ENCODE data around the gene MAPK6. TPM values are rescaled to one million over a fixed set of nuclear protein-coding genes. Genes with fewer than 3 reads are reported as not detected.
A peak's percentile ranks its signal among the peaks of the same experiment; 100 is the strongest.

MAPK6 gene
- 37.7 and 101 TPM in 2 replicates for total RNA-seq (2011; cell fraction: chromatin; rRNA removed; ENCODE audit: low replicate concordance)
- total RNA-seq (2011; cell fraction: nucleolus; rRNA removed) = 11.5 and 15.7 TPM in 2 replicates
- total RNA-seq (2011; cell fraction: nucleoplasm; rRNA removed) = 27.8 and 41.8 TPM in 2 replicates
- total RNA-seq (2014; rRNA removed) = 49.9 and 51.2 TPM in 2 replicates
- 97.1 and 110 TPM in 2 replicates for total RNA-seq (2014; rRNA removed; fragmentation: Illumina TruSeq; extraction: Trizol)
- total RNA-seq (2015; rRNA removed; fragmentation: Illumina TruSeq; extraction: Trizol) = 76.3 and 81.5 TPM in 2 replicates
- 92.0 and 94.4 TPM in 2 replicates for total RNA-seq (2021)
- 71.5 and 84.7 TPM in 2 replicates for polyA plus RNA-seq (2011; rRNA removed)
- polyA plus RNA-seq (2011; cell fraction: cytosol; rRNA removed) = 14.9 and 33.5 TPM in 2 replicates
- 13.7 and 24.3 TPM in 2 replicates for polyA plus RNA-seq (2011; cell fraction: nucleus; rRNA removed)
- polyA plus RNA-seq (2012) = 46.7 and 46.9 TPM in 2 replicates
- 70.4 and 74.0 TPM in 2 replicates for polyA plus RNA-seq (2014; fragmentation: Illumina TruSeq; extraction: Trizol)
- 10 to 100 TPM; 28.5 to 30.8 TPM for polyA plus RNA-seq (2014; fragmentation: Nextera tagmentation; extraction: Ambion mirVana)
- polyA plus RNA-seq (2014; rRNA removed) = 36.2 and 39.4 TPM in 2 replicates
- polyA minus RNA-seq (2011; rRNA and poly(A)+ RNA removed) = 154 and 186 TPM in 2 replicates
- 51.0 and 52.9 TPM in 2 replicates for polyA minus RNA-seq (2011; cell fraction: cytosol; rRNA and poly(A)+ RNA removed)
- polyA minus RNA-seq (2011; cell fraction: nucleus; rRNA and poly(A)+ RNA removed) = 12.5 and 25.4 TPM in 2 replicates
- percentile 93 among the genes with signal in this experiment for Bru-seq, nascent RNA
- BruChase-seq, experiment 1, labeled RNA remaining after a 2-hour chase = percentile 96 among the genes with signal in this experiment
- percentile 97 among the genes with signal in this experiment for BruChase-seq, experiment 2, labeled RNA remaining after a 6-hour chase
- long read RNA-seq, experiment 1, full-length matches to known transcripts = 284 of 486 reads
- long read RNA-seq, experiment 1, partial matches to known transcripts = 101 of 486 reads
- long read RNA-seq, experiment 1, other reads (novel, unspliced or antisense) = 101 of 486 reads
- long read RNA-seq, experiment 2, full-length matches to known transcripts = 7 of 66 reads
- long read RNA-seq, experiment 2, partial matches to known transcripts = 57 of 66 reads
- long read RNA-seq, experiment 2, other reads (novel, unspliced or antisense) = 2 of 66 reads
- long read RNA-seq, experiment 3, full-length matches to known transcripts = 32 of 53 reads
- long read RNA-seq, experiment 3, partial matches to known transcripts = 3 of 53 reads
- long read RNA-seq, experiment 3, other reads (novel, unspliced or antisense) = 18 of 53 reads

GRCh38 chr15:52018693-52019393 is at the start of gene MAPK6:
Gene MAPK6, plus strand, starts transcription at chr15:52019219. Its CDS starts 27,242 bp downstream, at chr15:52046461.
- Histone ChIP-seq H3K4me3 (peak within 1 kb of the TSS; percentile 78), H3K79me2 (ENCODE audit: control insufficient read depth, insufficient read depth, low read length) (peaks cover 49% of the 10 kb centered on the region), H3K27me3 (ENCODE audit: control insufficient read depth in 2 of 2, insufficient read depth in 2 of 2, low read length in 2 of 2) (no peaks in the 10 kb centered on the region), H4K20me1 (replicated peaks; ENCODE audit: control insufficient read depth, insufficient read depth, low read length) (no peaks in the 10 kb centered on the region), H3K36me3 (ENCODE audit: control insufficient read depth, insufficient read depth, low read length) (peaks cover 7% of the 10 kb centered on the region; the same call in 2 of the 3 replicates), H3K9me3 (replicated peaks; ENCODE audit: control insufficient read depth, insufficient read depth, low read depth, low read length) (no peaks in the 10 kb centered on the region), H3K9me1 (ENCODE audit: control insufficient read depth, insufficient read depth, low read length) (no peaks in the 10 kb centered on the region), H2AFZ (ENCODE audit: low read depth, low read length) (peak within 1 kb of the TSS; percentile 90), H3K27ac (ENCODE audit: extremely low read depth, low read depth, low read length) (peak within 1 kb of the TSS; percentile 97), H3K9ac (ENCODE audit: insufficient read depth in 1 of 2, low read depth in 2 of 2, low read length in 2 of 2) (peak within 1 kb of the TSS; percentile 96 to 98), H3K4me2 (ENCODE audit: insufficient read depth, low read length) (peak within 1 kb of the TSS; percentile 94), H3K4me1 (replicated peaks in 1 of 2; ENCODE audit: control insufficient read depth in 2 of 2, insufficient read depth in 2 of 2, low read length in 2 of 2) (peaks cover 15 to 28% of the 10 kb centered on the region in 2 experiments; a peak in 4 of 5 replicates)
- intact Hi-C loops (cut with micrococcal nuclease) (no loop called here), in situ Hi-C loops (cut with MboI) (no loop called here)
- 4% methylated on average over 39 of the region's 59 CpGs for WGBS (ENCODE audit: insufficient coverage, low coverage, missing lambda C conversion rate)
- CTCF ChIA-PET (ENCODE audit: low intra/inter-chr PET ratio) = no interaction called here
- BruUV-seq (replicated peaks) = TSS peak; percentile 90
- FAIRE-seq (peak; percentile 54), ATAC-seq (peak; percentile 68), DNase-seq (ENCODE audit: extremely low read depth in 1 of 4, low spot score in 3 of 4) (peak; percentile 97)
- POLR2A ChIA-PET = interaction anchor here (0.8 to 1.7 kb wide), 2 partner anchors 9 to 13 kb away, joined by 3 to 9 read pairs; no protein-coding TSS in a partner anchor
- TF ChIP-seq USF1 (CRISPR knock-in tag; IDR thresholded peaks at IDR 0.05) = peak; percentile 81
- no peak for TF ChIP-seq CCAR2 (IDR thresholded peaks at IDR 0.05; ENCODE audit: low read depth, low read length)
- TF ChIP-seq ZBTB11 (CRISPR knock-in tag; IDR thresholded peaks at IDR 0.05) = no peak
- peak; percentile 82; the same call in 1 of the 2 replicates for TF ChIP-seq ZC3H4 (CRISPR knock-in tag; IDR thresholded peaks at IDR 0.05; ENCODE audit: borderline replicate concordance)
- TF ChIP-seq ZBTB9 (CRISPR knock-in tag; IDR thresholded peaks at IDR 0.05) = peak; percentile 40; the same call in 1 of the 2 replicates
- no peak for TF ChIP-seq ZNF717 (CRISPR knock-in tag; IDR thresholded peaks at IDR 0.05)
- TF ChIP-seq ZNF23 (CRISPR knock-in tag; IDR thresholded peaks at IDR 0.05) = no peak
- TF ChIP-seq RHOXF2B (CRISPR knock-in tag; conservative IDR thresholded peaks at IDR 0.05) = no peak
- TF ChIP-seq KLF10 (CRISPR knock-in tag; IDR thresholded peaks at IDR 0.05) = no peak

Measured in K562 (cell line).